SW480 (cell line): Measurements from ENCODE around the gene COA5.

Experiments
- DNase-seq: peaks from one replicate; pipeline ENCODE4 v3.0.0-alpha.2; 2016; ENCODE audit warnings: low spot score

COA5 gene

GRCh38 chr2:98608116-98608961 is at the start of gene COA5, which contains the start of gene UNC50:
Gene COA5 (minus strand): TSS chr2:98608512. CDS start chr2:98608405, 107 bp downstream.
Gene UNC50 (plus strand): TSS chr2:98608589. CDS start chr2:98609760, 1,171 bp downstream.
- DNase-seq = peak; percentile 88

DNA sequence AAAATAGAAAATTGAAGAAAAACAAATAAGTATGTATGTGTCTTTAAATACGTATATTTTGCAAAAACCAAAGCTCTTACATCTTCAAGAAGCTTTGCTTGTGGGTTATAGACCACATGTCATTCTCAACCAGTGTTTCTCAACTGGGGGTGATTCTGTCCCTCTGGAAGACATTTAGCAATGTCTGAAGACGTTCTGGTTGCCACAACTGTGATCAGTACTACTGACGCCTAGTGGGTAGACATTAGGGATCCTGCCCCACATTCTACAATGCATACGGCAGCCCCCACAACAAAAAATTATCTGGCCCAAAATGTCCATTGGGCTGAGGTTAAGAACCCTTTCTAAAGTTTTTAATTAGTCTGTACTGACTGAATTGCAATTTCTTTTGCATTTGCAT is 48.5 kb upstream of the COA5 start:
- no peak for DNase-seq

- DNase-seq = no peak
Measured at GRCh38 chr2:98654699-98655495, 46.6 kb upstream of the COA5 start.

DNA sequence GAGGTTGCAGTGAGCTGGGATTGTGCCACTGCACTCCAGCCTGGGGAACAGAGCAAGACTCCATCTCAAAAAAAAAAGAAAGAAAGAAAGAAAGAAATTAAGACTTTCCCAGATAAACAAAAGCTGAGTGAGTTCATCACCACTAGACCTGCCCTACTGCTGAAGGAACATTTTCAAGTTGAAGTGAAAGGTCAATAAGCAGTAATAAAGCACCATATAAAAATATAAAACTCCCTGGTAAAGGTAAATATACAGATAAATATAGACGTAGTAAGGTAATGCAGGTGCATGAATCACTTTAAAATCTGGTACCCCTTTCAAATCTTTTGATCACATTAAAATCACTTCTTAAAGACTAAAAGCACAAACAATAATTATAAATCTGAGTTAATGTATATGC is 42.7 kb upstream of the COA5 start:
- DNase-seq = no peak

DNA sequence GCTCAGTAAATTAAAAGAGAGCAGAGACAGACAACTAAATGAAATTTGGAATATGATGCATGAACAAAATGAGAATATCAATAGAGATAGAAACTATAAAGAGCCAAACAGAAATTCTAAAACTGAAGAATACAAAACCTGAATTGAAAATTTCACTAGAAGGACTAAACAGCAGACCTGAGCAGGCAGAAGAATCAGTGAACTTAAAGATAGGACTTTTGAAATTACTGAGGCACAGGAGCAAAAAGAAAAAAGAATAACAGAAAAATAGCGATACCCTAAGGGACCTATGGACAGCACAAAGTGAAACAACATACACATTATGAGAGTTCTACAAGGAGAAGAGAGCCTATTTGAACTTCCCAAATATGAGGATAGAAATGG is 41.7 kb upstream of the COA5 start:
- DNase-seq = no peak

- DNase-seq = peak; percentile 86
Measured at GRCh38 chr2:98649135-98649991, 41.1 kb upstream of the COA5 start.

DNA sequence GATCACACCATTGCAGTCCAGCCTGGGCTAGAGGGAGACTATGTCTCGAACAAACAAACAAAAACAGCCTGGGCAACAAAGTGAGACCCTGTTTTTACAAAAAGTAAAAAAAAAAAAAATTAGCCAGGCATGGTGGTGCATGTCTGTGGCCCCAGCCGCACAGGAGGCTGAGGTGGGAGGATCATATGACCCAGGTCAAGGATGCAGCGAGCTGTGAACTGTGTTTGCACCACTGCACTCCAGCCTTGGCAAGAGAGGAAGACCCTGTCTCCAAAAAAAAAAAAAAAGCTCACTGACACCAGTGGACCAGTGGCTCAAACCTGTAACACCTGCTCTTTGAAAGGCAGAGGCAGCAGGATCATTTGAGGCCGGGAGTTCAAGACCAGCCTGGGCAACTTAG is 40.1 kb upstream of the COA5 start:
- no peak for DNase-seq

GRCh38 chr2:98647636-98648035 is 39.3 kb upstream of the COA5 start:
- no peak for DNase-seq

- no peak for DNase-seq
Measured at GRCh38 chr2:98643496-98644100, 35.3 kb upstream of the COA5 start.

DNA sequence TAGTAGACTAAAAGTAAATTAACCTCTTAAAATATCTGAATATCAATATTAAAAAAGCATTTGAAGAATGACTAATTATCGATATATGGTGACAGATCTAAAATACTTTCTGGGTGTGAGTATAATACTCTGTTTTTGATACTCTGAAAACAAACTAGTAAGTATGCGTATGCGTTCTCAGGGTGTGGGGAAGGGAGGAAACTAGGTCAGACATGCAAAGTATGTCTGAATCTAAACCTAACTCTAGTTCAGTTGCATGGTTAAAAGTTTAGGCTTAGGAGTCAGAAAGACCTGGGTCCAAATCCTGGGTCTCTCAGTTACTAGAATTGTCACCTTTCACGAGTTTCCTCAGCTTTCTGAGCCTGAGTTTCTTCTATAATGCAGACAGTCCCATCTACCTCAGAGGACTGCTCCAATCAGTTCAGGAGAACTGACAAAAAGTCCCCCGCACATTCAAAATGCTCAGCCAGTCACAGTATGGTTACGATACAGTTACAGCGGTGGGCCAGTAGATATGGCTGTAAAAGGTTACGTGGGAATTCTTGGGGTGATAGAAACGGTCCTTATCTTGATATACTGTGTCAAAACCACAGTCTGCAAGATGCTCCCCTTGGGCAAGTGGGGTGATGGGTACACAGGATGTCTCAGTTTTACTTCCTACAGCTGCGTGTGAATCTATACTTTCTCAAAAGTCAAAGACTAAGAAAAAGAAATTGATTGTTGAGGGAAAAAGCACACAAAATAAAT is 29.3 kb upstream of the COA5 start:
- DNase-seq = no peak

GRCh38 chr2:98634406-98635092 is 26.2 kb upstream of the COA5 start:
- peak; percentile 11 for DNase-seq

DNA sequence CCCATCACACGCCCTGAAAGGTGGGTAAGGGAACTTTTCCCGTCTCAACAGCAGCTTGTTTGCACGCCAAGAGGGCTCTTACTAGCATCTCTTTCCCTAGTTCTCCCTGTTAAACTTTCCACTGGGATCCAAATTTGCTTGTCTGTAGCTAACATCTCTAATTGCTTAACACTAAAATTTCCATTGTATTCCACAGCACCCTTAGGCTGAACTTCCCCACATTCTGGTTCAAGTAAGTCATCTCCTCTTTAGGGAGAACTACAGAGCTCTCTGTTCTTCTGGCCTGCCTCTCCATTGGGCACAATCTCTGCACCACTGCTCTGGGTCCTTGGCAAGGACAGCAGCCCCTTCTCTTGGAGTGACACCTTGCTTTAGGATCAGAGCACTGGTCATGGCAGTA is 24.0 kb upstream of the COA5 start:
- DNase-seq = no peak

GRCh38 chr2:98623657-98624056 is 15.3 kb upstream of the COA5 start:
- no peak for DNase-seq

DNA sequence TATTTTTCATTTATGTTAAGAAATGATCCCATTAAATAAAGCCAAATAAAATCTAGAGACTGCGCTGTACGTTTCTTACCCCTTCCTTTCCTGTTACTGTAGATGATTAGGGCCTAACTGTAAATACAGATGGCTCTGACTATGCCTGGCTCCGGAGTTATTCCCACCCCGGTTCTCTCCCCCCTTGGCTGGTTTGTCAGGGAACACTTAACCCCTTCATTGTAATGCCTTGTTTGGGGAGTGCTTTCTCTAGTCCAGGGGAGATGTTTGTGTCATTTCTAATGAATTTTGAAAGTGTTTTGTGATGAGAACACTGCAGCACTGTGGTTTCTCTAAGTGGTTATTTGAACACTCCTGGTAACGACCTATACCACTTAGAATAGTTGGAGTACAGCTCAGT is 8.8 kb upstream of the COA5 start:
- no peak for DNase-seq

- DNase-seq = no peak
Measured at GRCh38 chr2:98615481-98615880, 7.2 kb upstream of the COA5 start.

- no peak for DNase-seq
Measured at GRCh38 chr2:98614024-98614739, 5.9 kb upstream of the COA5 start.

- DNase-seq = peak; percentile 16
Measured at GRCh38 chr2:98608962-98609604, 771 bp upstream of the COA5 start.

DNA sequence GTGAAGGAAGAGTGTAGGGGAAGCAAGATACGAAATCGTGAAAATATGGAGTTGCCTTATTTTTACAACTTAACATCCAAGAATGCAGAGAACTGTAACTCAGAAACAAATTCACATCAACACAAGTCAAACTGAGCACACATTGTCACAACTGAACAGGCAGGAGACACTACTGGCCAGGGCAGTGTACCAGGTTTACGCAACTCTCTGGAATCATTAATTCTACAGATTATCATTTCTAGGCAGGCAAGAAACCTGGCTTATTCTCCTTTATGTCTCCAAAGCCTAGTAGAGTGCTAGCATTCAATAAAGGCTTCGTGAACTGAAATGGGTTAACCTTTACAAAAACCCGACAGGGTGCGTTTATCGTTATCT is 584 bp downstream of the COA5 start:
- no peak for DNase-seq

DNA sequence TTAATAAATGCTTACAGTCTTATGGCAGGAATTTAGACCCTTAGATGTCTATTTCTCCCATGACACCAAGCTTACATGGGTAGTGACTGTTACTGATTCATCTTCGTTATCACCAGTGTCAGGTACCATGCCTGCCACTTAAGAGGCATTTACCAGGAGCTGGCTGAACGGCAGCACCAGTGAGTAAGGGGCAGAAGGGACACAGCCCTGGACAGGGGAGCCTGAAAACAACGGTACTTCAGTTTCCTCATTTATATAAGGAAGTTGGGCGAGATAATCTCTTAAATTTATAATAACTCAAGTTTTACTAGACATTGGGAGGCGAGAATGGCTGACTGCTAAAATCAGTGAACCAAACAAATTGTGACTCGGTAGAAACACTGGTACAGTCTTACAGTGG is 1.2 kb downstream of the COA5 start:
- DNase-seq = no peak
